T-helper 2 cell treated with Interferon-gamma antibody and Interleukin-4, amounts not matched to agents 5 μg/mL and 100 μg/mL, for 36 hours (primary cell): ENCODE results near the gene AQP6.
A peak's percentile ranks its signal among the peaks of the same experiment; 100 is the strongest.

Source experiments
- DNase-seq: peaks from one replicate; pipeline ENCODE4 v3.0.0; 2021; ENCODE audit warnings: low spot score
- H3K27ac Mint-ChIP-seq: one replicate; pipeline ENCODE4 v1.8.0; 2021; ENCODE audit warnings: mild to moderate bottlenecking, mixed read lengths
- H3K27me3 Mint-ChIP-seq: one replicate; pipeline ENCODE4 v1.8.0; 2021; ENCODE audit warnings: low read depth, mixed read lengths
- H3K36me3 Mint-ChIP-seq: one replicate; pipeline ENCODE4 v1.8.0; 2021; ENCODE audit warnings: low read depth, mixed read lengths
- H3K4me1 Mint-ChIP-seq: one replicate; pipeline ENCODE4 v1.8.0; 2021; ENCODE audit warnings: low read depth, mixed read lengths
- H3K4me3 Mint-ChIP-seq: one replicate; pipeline ENCODE4 v1.8.0; 2022; ENCODE audit warnings: mild to moderate bottlenecking, moderate library complexity, mixed read lengths
- H3K9me3 Mint-ChIP-seq: one replicate; pipeline ENCODE4 v1.8.0; 2021; ENCODE audit warnings: mixed read lengths

Gene AQP6

GRCh38 chr12:49967777-49968250 lies 4.9 kb upstream of the AQP6 start:
- H3K9me3 Mint-ChIP-seq, result no peaks in the 10 kb centered on the region
- H3K36me3 Mint-ChIP-seq, result no peaks in the 10 kb centered on the region
- peaks cover 25% of the 10 kb centered on the region for H3K27me3 Mint-ChIP-seq
- H3K4me1 Mint-ChIP-seq, result peaks cover 5% of the 10 kb centered on the region
- H3K27ac Mint-ChIP-seq, result no peak overlapping the region
- peak overlapping the region; percentile 72 for H3K4me3 Mint-ChIP-seq
- DNase-seq, result no peak

GRCh38 chr12:49968471-49968870 lies 4.3 kb upstream of the AQP6 start:
- Mint-ChIP-seq H3K36me3 (no peaks in the 10 kb centered on the region), H3K4me1 (peaks cover 5% of the 10 kb centered on the region), H3K9me3 (no peaks in the 10 kb centered on the region), H3K4me3 (no peak overlapping the region), H3K27me3 (peaks cover 18% of the 10 kb centered on the region), H3K27ac (no peak overlapping the region)
- DNase-seq, result no peak

GRCh38 chr12:49969027-49969426 lies 3.7 kb upstream of the AQP6 start:
- Mint-ChIP-seq H3K27me3 (peaks cover 12% of the 10 kb centered on the region), H3K4me3 (no peak overlapping the region), H3K27ac (no peak overlapping the region), H3K9me3 (no peaks in the 10 kb centered on the region), H3K4me1 (peaks cover 5% of the 10 kb centered on the region), H3K36me3 (no peaks in the 10 kb centered on the region)
- DNase-seq, result no peak

GRCh38 chr12:49969651-49970429 lies 2.9 kb upstream of the AQP6 start:
- H3K27me3 Mint-ChIP-seq, result peaks cover 6% of the 10 kb centered on the region
- H3K4me3 Mint-ChIP-seq, result no peak overlapping the region
- H3K27ac Mint-ChIP-seq, result no peak overlapping the region
- peaks cover 5% of the 10 kb centered on the region for H3K4me1 Mint-ChIP-seq
- H3K9me3 Mint-ChIP-seq, result no peaks in the 10 kb centered on the region
- H3K36me3 Mint-ChIP-seq, result no peaks in the 10 kb centered on the region
- DNase-seq, result no peak

- no peak overlapping the region for H3K27ac Mint-ChIP-seq
- peaks cover 5% of the 10 kb centered on the region for H3K27me3 Mint-ChIP-seq
- H3K4me1 Mint-ChIP-seq, result peaks cover 5% of the 10 kb centered on the region
- H3K36me3 Mint-ChIP-seq, result no peaks in the 10 kb centered on the region
- no peak for DNase-seq
- H3K9me3 Mint-ChIP-seq, result no peaks in the 10 kb centered on the region
- no peak overlapping the region for H3K4me3 Mint-ChIP-seq
Observed at GRCh38 chr12:49970658-49971057, 2.1 kb upstream of the AQP6 start.

- H3K4me1 Mint-ChIP-seq, result peaks cover 5% of the 10 kb centered on the region
- no peaks in the 10 kb centered on the region for H3K9me3 Mint-ChIP-seq
- H3K36me3 Mint-ChIP-seq, result no peaks in the 10 kb centered on the region
- no peak overlapping the region for H3K27ac Mint-ChIP-seq
- H3K4me3 Mint-ChIP-seq, result no peak overlapping the region
- H3K27me3 Mint-ChIP-seq, result peaks cover 4% of the 10 kb centered on the region
- DNase-seq, result no peak
Observed at GRCh38 chr12:49971141-49971540, 1.6 kb upstream of the AQP6 start.

GRCh38 chr12:49972129-49972528 lies 618 bp upstream of the AQP6 start:
- H3K9me3 Mint-ChIP-seq, result no peaks in the 10 kb centered on the region
- no peak overlapping the region for H3K4me3 Mint-ChIP-seq
- peaks cover 2% of the 10 kb centered on the region for H3K4me1 Mint-ChIP-seq
- no peak for DNase-seq
- no peaks in the 10 kb centered on the region for H3K36me3 Mint-ChIP-seq
- no peak overlapping the region for H3K27ac Mint-ChIP-seq
- no peaks in the 10 kb centered on the region for H3K27me3 Mint-ChIP-seq

- Mint-ChIP-seq H3K4me3 (no peak overlapping the region), H3K36me3 (no peaks in the 10 kb centered on the region), H3K27me3 (no peaks in the 10 kb centered on the region), H3K27ac (no peak overlapping the region), H3K4me1 (no peaks in the 10 kb centered on the region), H3K9me3 (no peaks in the 10 kb centered on the region)
- no peak for DNase-seq
Observed at GRCh38 chr12:49973361-49973830, 649 bp downstream of the AQP6 start.

GRCh38 chr12:49974231-49974675 lies 1.5 kb downstream of the AQP6 start:
- Mint-ChIP-seq H3K36me3 (no peaks in the 10 kb centered on the region), H3K4me3 (no peak overlapping the region), H3K27ac (no peak overlapping the region), H3K27me3 (no peaks in the 10 kb centered on the region), H3K4me1 (no peaks in the 10 kb centered on the region), H3K9me3 (no peaks in the 10 kb centered on the region)
- DNase-seq, result no peak

GRCh38 chr12:49974677-49975317 lies 2.0 kb downstream of the AQP6 start:
- Mint-ChIP-seq H3K27ac (no peak overlapping the region), H3K9me3 (no peaks in the 10 kb centered on the region), H3K27me3 (no peaks in the 10 kb centered on the region), H3K4me3 (no peak overlapping the region), H3K36me3 (no peaks in the 10 kb centered on the region), H3K4me1 (no peaks in the 10 kb centered on the region)
- DNase-seq, result no peak

- Mint-ChIP-seq H3K4me3 (no peak overlapping the region), H3K36me3 (no peaks in the 10 kb centered on the region)
Observed at GRCh38 chr12:49975318-49975761, 2.6 kb downstream of the AQP6 start.

GRCh38 chr12:49976557-49976956 lies 3.8 kb downstream of the AQP6 start:
- Mint-ChIP-seq H3K9me3 (no peaks in the 10 kb centered on the region), H3K27ac (no peak overlapping the region), H3K4me1 (no peaks in the 10 kb centered on the region), H3K36me3 (no peaks in the 10 kb centered on the region), H3K4me3 (no peak overlapping the region), H3K27me3 (no peaks in the 10 kb centered on the region)
- DNase-seq, result no peak

More at GRCh38 chr12:49975318-49975761, 2.6 kb downstream of the AQP6 start:
- H3K27ac Mint-ChIP-seq, result no peak overlapping the region
- no peaks in the 10 kb centered on the region for H3K27me3 Mint-ChIP-seq
- H3K4me1 Mint-ChIP-seq, result no peaks in the 10 kb centered on the region
- H3K9me3 Mint-ChIP-seq, result no peaks in the 10 kb centered on the region
- DNase-seq, result no peak

GRCh38 chr12:49978125-49978524 lies 5.4 kb downstream of the AQP6 start:
- H3K4me1 Mint-ChIP-seq, result no peaks in the 10 kb centered on the region
- H3K27me3 Mint-ChIP-seq, result no peaks in the 10 kb centered on the region
- no peaks in the 10 kb centered on the region for H3K9me3 Mint-ChIP-seq
- no peak overlapping the region for H3K4me3 Mint-ChIP-seq
- H3K36me3 Mint-ChIP-seq, result no peaks in the 10 kb centered on the region
- DNase-seq, result no peak
- H3K27ac Mint-ChIP-seq, result no peak overlapping the region

- no peak for DNase-seq
- no peaks in the 10 kb centered on the region for H3K4me1 Mint-ChIP-seq
- H3K27me3 Mint-ChIP-seq, result no peaks in the 10 kb centered on the region
Observed at GRCh38 chr12:49979016-49979586, 6.4 kb downstream of the AQP6 start.

More at GRCh38 chr12:49979016-49979586, 6.4 kb downstream of the AQP6 start:
- no peaks in the 10 kb centered on the region for H3K36me3 Mint-ChIP-seq
- H3K27ac Mint-ChIP-seq, result no peak overlapping the region
- H3K4me3 Mint-ChIP-seq, result no peak overlapping the region
- H3K9me3 Mint-ChIP-seq, result no peaks in the 10 kb centered on the region
